IMR-90 (cell line): ENCODE measurements around the gene NUP62CL. TPM values are rescaled to one million over a fixed set of nuclear protein-coding genes. Genes with fewer than 3 reads are reported as not detected.

Source experiments
- ATAC-seq: fragments of 200-7000 bp; cut with Tn5 transposase; 2 replicates; pipeline ENCODE4 v1.9.1; 2020; ENCODE audit warnings: low read depth, mild to moderate bottlenecking, moderate library complexity
- BruUV-seq: library from RNA; stranded (reverse); fragments of 400-500 nt; replicated peaks from 2 replicates; lab custom pipeline; 2021; lab: Mats Ljungman, UMichigan
- CTCF ChIA-PET: fragments of 300-600 bp; formaldehyde crosslinking; extraction: SDS; loops from one replicate; lab custom pipeline; 2021; ENCODE audit warnings: antibody characterized with exemption; lab: Yijun Ruan, JAX
- POLR2A ChIA-PET: fragments of 300-600 bp; sonication (Branson Sonifier 250); formaldehyde crosslinking; loops from one replicate; lab custom pipeline; 2022; ENCODE audit warnings: antibody characterized with exemption; ENCODE audit not compliant: unreplicated experiment; lab: Charles Lee
- DNase-seq: peaks from one replicate; pipeline ENCODE4 v3.0.0; 2013
- H2AFZ ChIP-seq: replicated peaks from 2 replicates; pipeline ENCODE3; 2013; ENCODE audit warnings: low read length, mild to moderate bottlenecking; ENCODE audit not compliant: poor library complexity
- H2AK5ac ChIP-seq: 2 replicates; pipeline ENCODE4 v1.6.1; 2013; ENCODE audit warnings: low read depth, low read length, inconsistent platforms
- H2AK9ac ChIP-seq: replicated peaks from 2 replicates; pipeline ENCODE3; 2013; ENCODE audit warnings: mild to moderate bottlenecking, low read depth, low read length, moderate library complexity; ENCODE audit not compliant: poor library complexity
- H2BK120ac ChIP-seq: 2 replicates; pipeline ENCODE4 v1.6.1; 2013; ENCODE audit warnings: low read depth, low read length, inconsistent platforms
- H2BK15ac ChIP-seq: 3 replicates; pipeline ENCODE4 v1.6.1; 2013; ENCODE audit warnings: low read depth, low read length, inconsistent platforms
- H2BK20ac ChIP-seq: 2 replicates; pipeline ENCODE4 v1.6.1; 2013; ENCODE audit warnings: low read depth, mild to moderate bottlenecking, inconsistent platforms, low read length, moderate library complexity
- H2BK5ac ChIP-seq: 2 replicates; pipeline ENCODE4 v1.6.1; 2013; ENCODE audit warnings: mild to moderate bottlenecking, low read depth, low read length, inconsistent platforms; ENCODE audit not compliant: poor library complexity, severe bottlenecking
- H3K14ac ChIP-seq: replicated peaks from 2 replicates; pipeline ENCODE4 v1.6.1; 2013; ENCODE audit warnings: low read depth, low read length, inconsistent platforms
- H3K18ac ChIP-seq: 2 replicates; pipeline ENCODE4 v1.6.1; 2013; ENCODE audit warnings: low read depth, low read length, control low read depth
- H3K23ac ChIP-seq: 2 replicates; pipeline ENCODE4 v1.6.1; 2013; ENCODE audit warnings: low read depth, low read length, inconsistent platforms
- H3K27ac ChIP-seq: 2 replicates; pipeline ENCODE4 v1.5.1; 2013; ENCODE audit warnings: mild to moderate bottlenecking, control low read depth, low read length; ENCODE audit not compliant: insufficient read depth
- H3K27me3 ChIP-seq: 2 replicates; pipeline ENCODE4 v1.6.1; 2013; ENCODE audit warnings: low read length; ENCODE audit not compliant: control insufficient read depth, insufficient read depth
- H3K36me3 ChIP-seq: 2 replicates; pipeline ENCODE4 v1.6.1; 2013; ENCODE audit warnings: low read length, mixed read lengths; ENCODE audit not compliant: control insufficient read depth, insufficient read depth
- H3K4ac ChIP-seq: 2 replicates; pipeline ENCODE4 v1.6.1; 2013; ENCODE audit warnings: low read depth, low read length, inconsistent platforms
- H3K4me1 ChIP-seq: 2 replicates; pipeline ENCODE4 v1.6.1; 2013; ENCODE audit warnings: low read length, mixed read lengths; ENCODE audit not compliant: control insufficient read depth, insufficient read depth
- H3K4me2 ChIP-seq: 2 replicates; pipeline ENCODE4 v1.6.1; 2013; ENCODE audit warnings: low read depth, mild to moderate bottlenecking, control low read depth, low read length, moderate library complexity
- H3K4me3 ChIP-seq: 2 replicates; pipeline ENCODE4 v1.5.1; 2013; ENCODE audit warnings: low read depth, mild to moderate bottlenecking, control low read depth, low read length, moderate library complexity; ENCODE audit not compliant: insufficient read depth
- H3K56ac ChIP-seq: 2 replicates; pipeline ENCODE4 v1.6.1; 2013; ENCODE audit warnings: low read length, inconsistent platforms; ENCODE audit not compliant: insufficient read depth; ENCODE audit errors: extremely low read depth
- H3K79me1 ChIP-seq, 2 experiments: 2 replicates each; pipeline ENCODE4 v1.6.1; 2013; ENCODE audit warnings: low read length in 2 of 2, inconsistent platforms in 1 of 2, low read depth in 1 of 2
- H3K9ac ChIP-seq: 2 replicates; pipeline ENCODE4 v1.6.1; 2013; ENCODE audit warnings: low read depth, low read length, control low read depth
- H3K9me1 ChIP-seq: 2 replicates; pipeline ENCODE4 v1.6.1; 2013; ENCODE audit warnings: low read length, inconsistent platforms; ENCODE audit not compliant: insufficient read depth
- H3K9me3 ChIP-seq: 2 replicates; pipeline ENCODE4 v1.6.1; 2013; ENCODE audit warnings: low read length; ENCODE audit not compliant: control insufficient read depth, insufficient read depth
- H4K20me1 ChIP-seq: 2 replicates; pipeline ENCODE4 v1.6.1; 2013; ENCODE audit warnings: low read length, inconsistent platforms; ENCODE audit not compliant: insufficient read depth
- H4K5ac ChIP-seq: 2 replicates; pipeline ENCODE4 v1.6.1; 2013; ENCODE audit warnings: mild to moderate bottlenecking, low read depth, low read length, control low read depth
- H4K8ac ChIP-seq, 2 experiments: 2 replicates each; pipeline ENCODE4 v1.6.1; 2013; ENCODE audit warnings: low read depth in 2 of 2, low read length in 2 of 2, control low read depth in 1 of 2, inconsistent platforms in 1 of 2
- H4K91ac ChIP-seq: 2 replicates; pipeline ENCODE4 v1.6.1; 2013; ENCODE audit warnings: low read depth, low read length, inconsistent platforms; ENCODE audit not compliant: insufficient read depth
- FOS ChIP-seq: fragments of 150-350 bp; IDR thresholded peaks from 2 replicates; pipeline ENCODE4 v1.6.1; 2016; ENCODE audit warnings: low read depth, low read length
- MAFK ChIP-seq: IDR thresholded peaks from 2 replicates; pipeline ENCODE4 v1.6.1; 2012; ENCODE audit warnings: low read depth, low read length, improper control_type of control experiment
- WGBS, 2 experiments: methylation state at CpG; one replicate each; pipeline versions ENCODE4 v1.1.5 to v1.1.7; 2013; ENCODE audit warnings: missing lambda C conversion rate in 2 of 2; ENCODE audit not compliant: insufficient read length in 1 of 2; ENCODE audit errors: extremely low coverage in 2 of 2; 5-methylcytosine and 5-hydroxymethylcytosine counted together
- dilution Hi-C: fragments of 300-500 bp; cut with HindIII; formaldehyde crosslinking; loops from one replicate; pipeline ENCODE4 v1.14.3; 2018; ENCODE audit warnings: low sequenced_read_pairs; ENCODE audit not compliant: unreplicated experiment
- in situ Hi-C: fragments of 300-500 bp; cut with MboI; formaldehyde crosslinking; loops from 3 replicates; pipeline ENCODE4 v1.14.3; 2019; ENCODE audit warnings: low sequenced_read_pairs, inconsistent platforms, mixed read lengths
- intact Hi-C: fragments of 100-400 bp; cut with micrococcal nuclease; formaldehyde crosslinking; loops from 2 replicates; pipeline ENCODE4 v1.10.0; 2022
- polyA plus RNA-seq, 3 experiments: library from polyadenylated mRNA; depleted of rRNA; stranded (reverse); fragments of >200 nt; gene quantifications; 2 replicates each; pipeline ENCODE4 v1.2.3, GENCODE V29; 2012; ENCODE audit warnings: low replicate concordance in 1 of 3
- total RNA-seq: library from RNA; depleted of rRNA; stranded (reverse); fragments of >200 nt; gene quantifications from 2 replicates; pipeline ENCODE4 v1.2.3, GENCODE V29; 2012

The NUP62CL gene
- total and polyA plus RNA-seq, 2 of the 4 experiments (the other 2 are of a cell fraction): not detected

GRCh38 chrX:107135965-107136307 is 70.3 kb downstream of the NUP62CL start:
- no peak overlapping the region for H3K23ac ChIP-seq
- peaks cover 3% of the 10 kb centered on the region for H3K27me3 ChIP-seq
- H2BK15ac ChIP-seq: no peak overlapping the region
- H2AK9ac ChIP-seq: no peak overlapping the region
- H4K91ac ChIP-seq: no peak overlapping the region
- in situ Hi-C loops: no loop called here
- no peaks in the 10 kb centered on the region for H4K20me1 ChIP-seq
- dilution Hi-C loops: no loop called here
- ChIA-PET CTCF (no interaction called here), POLR2A (no interaction called here)
- H2BK120ac ChIP-seq: no peak overlapping the region
- no peak overlapping the region for H3K14ac ChIP-seq
- H3K36me3 ChIP-seq: no peaks in the 10 kb centered on the region
- intact Hi-C loops: no loop called here
- no peaks in the 10 kb centered on the region for H3K79me1 ChIP-seq
- DNase-seq (no peak), ATAC-seq (no peak)
- no peak overlapping the region for H3K27ac ChIP-seq
- no peaks in the 10 kb centered on the region for H3K9me3 ChIP-seq
- H3K4ac ChIP-seq: no peak overlapping the region
- H3K4me3 ChIP-seq: no peak overlapping the region
- H4K8ac ChIP-seq: no peak overlapping the region
- H3K9ac ChIP-seq: no peak overlapping the region
- TF ChIP-seq FOS (no peak), MAFK (peak; percentile 12; the same call in 1 of the 2 replicates)
- no peak overlapping the region for H2AK5ac ChIP-seq
- no peak overlapping the region for H2AFZ ChIP-seq
- WGBS, 2 experiments: no CpG with 5 or more reads among the region's 1 CpG
- no peak overlapping the region for H3K18ac ChIP-seq
- H3K4me2 ChIP-seq: peak overlapping the region; percentile 40; the same call in 1 of the 2 replicates
- no peak overlapping the region for H2BK20ac ChIP-seq
- no peaks in the 10 kb centered on the region for H3K9me1 ChIP-seq
- BruUV-seq: no TSS peak
- no peaks in the 10 kb centered on the region for H3K4me1 ChIP-seq
- H4K5ac ChIP-seq: no peak overlapping the region
- H2BK5ac ChIP-seq: no peak overlapping the region
- H3K56ac ChIP-seq: no peak overlapping the region
